GM12878 (cell line): ENCODE data around the gene FMNL2. TPM values are rescaled to one million over a fixed set of nuclear protein-coding genes. Genes with fewer than 3 reads are reported as not detected.

Source experiments
- ATAC-seq: fragments of 200-7000 bp; cut with Tn5 transposase; 3 replicates; pipeline ENCODE4 v1.9.1; 2020; ENCODE audit warnings: mild to moderate bottlenecking, moderate library complexity
- BruUV-seq: library from RNA; stranded (reverse); fragments of 400-500 nt; replicated peaks from 2 replicates; lab custom pipeline; 2021; lab: Mats Ljungman, UMichigan
- CTCF ChIA-PET: fragments of 300-600 bp; sonication (Branson Sonifier 250); formaldehyde crosslinking; extraction: SDS; loops from one replicate; lab custom pipeline; 2021; ENCODE audit warnings: inconsistent platforms; lab: Yijun Ruan, JAX
- POLR2A ChIA-PET: fragments of 350-600 bp; formaldehyde crosslinking; extraction: SDS; loops from one replicate; lab custom pipeline; 2021; ENCODE audit warnings: inconsistent platforms; lab: Charles Lee
- RAD21 ChIA-PET: fragments of 300-600 bp; sonication (Branson Sonifier 250); formaldehyde crosslinking; loops from one replicate; lab custom pipeline; 2023; ENCODE audit warnings: antibody characterized with exemption; ENCODE audit not compliant: unreplicated experiment; lab: Charles Lee
- SMC1A ChIA-PET: fragments of 300-600 bp; sonication (Branson Sonifier 250); formaldehyde crosslinking; loops from one replicate; lab custom pipeline; 2023; ENCODE audit not compliant: unreplicated experiment, uncharacterized antibody; lab: Charles Lee
- DNase-seq: peaks from one replicate; pipeline ENCODE4 v3.0.0-alpha.2; 2011; ENCODE audit warnings: low read depth, low spot score
- FAIRE-seq: peaks from 3 replicates; lab custom pipeline; 2011; peaks lifted over from hg19 to GRCh38; lab: Jason Lieb, UNC
- H2AFZ ChIP-seq: 2 replicates; pipeline ENCODE4 v1.6.0; 2011; ENCODE audit warnings: low read depth, low read length, control low read depth; ENCODE audit not compliant: control insufficient read depth
- H3K27ac ChIP-seq: 2 replicates; pipeline ENCODE4 v1.5.1; 2011; ENCODE audit warnings: control low read depth; ENCODE audit not compliant: control insufficient read depth, insufficient read depth
- H3K27me3 ChIP-seq, 2 experiments: replicated peaks in 1 of 2; 2 replicates each; pipeline versions ENCODE4 v1.6.0 to v1.6.1; 2011; ENCODE audit warnings: low read length in 1 of 2; ENCODE audit not compliant: control insufficient read depth in 2 of 2, insufficient read depth in 2 of 2
- H3K36me3 ChIP-seq, 2 experiments: 2 replicates each; pipeline ENCODE4 v1.5.1; 2011; ENCODE audit warnings: low read length in 1 of 2; ENCODE audit not compliant: control insufficient read depth in 2 of 2, insufficient read depth in 2 of 2
- H3K4me1 ChIP-seq: 2 replicates; pipeline ENCODE4 v1.6.1; 2011; ENCODE audit warnings: mild to moderate bottlenecking, low read length, moderate library complexity, mixed read lengths; ENCODE audit not compliant: control insufficient read depth, insufficient read depth
- H3K4me2 ChIP-seq: 2 replicates; pipeline ENCODE4 v1.6.0; 2011; ENCODE audit warnings: control low read depth; ENCODE audit not compliant: control insufficient read depth, insufficient read depth
- H3K4me3 ChIP-seq: fragments of 200-600 bp; sonication (generic); 2 replicates; pipeline ENCODE4 v1.5.1; 2016
- H3K79me2 ChIP-seq: 2 replicates; pipeline ENCODE4 v1.6.0; 2011; ENCODE audit warnings: low read length; ENCODE audit not compliant: control insufficient read depth, insufficient read depth
- H3K9ac ChIP-seq: 2 replicates; pipeline ENCODE4 v1.8.0; 2011; ENCODE audit warnings: low read length, control low read depth, mixed read lengths; ENCODE audit not compliant: control insufficient read depth, insufficient read depth
- H3K9me3 ChIP-seq: replicated peaks from 3 replicates; pipeline ENCODE4 v1.5.1; 2011; ENCODE audit warnings: mild to moderate bottlenecking, low read length; ENCODE audit not compliant: control insufficient read depth, insufficient read depth
- H4K20me1 ChIP-seq: 2 replicates; pipeline ENCODE4 v1.6.0; 2011; ENCODE audit not compliant: control insufficient read depth, insufficient read depth
- BCL11A ChIP-seq: IDR thresholded peaks from 2 replicates; pipeline ENCODE4 v1.6.1; 2011; ENCODE audit warnings: low read depth, low read length
- CBFB ChIP-seq: IDR thresholded peaks from 2 replicates; pipeline ENCODE4 v1.6.1; 2016; ENCODE audit warnings: antibody characterized with exemption, low read depth
- ESRRA ChIP-seq: IDR thresholded peaks from 2 replicates; pipeline ENCODE4 v1.6.1; 2012; ENCODE audit warnings: mild to moderate bottlenecking, low read length, improper control_type of control experiment
- GABPA ChIP-seq: IDR thresholded peaks from 2 replicates; pipeline ENCODE4 v1.6.1; 2014; ENCODE audit warnings: antibody characterized with exemption, low read depth, mild to moderate bottlenecking, inconsistent platforms
- MXI1 ChIP-seq: fragments of 150-350 bp; IDR thresholded peaks from 2 replicates; pipeline ENCODE4 v1.6.1; 2011; ENCODE audit warnings: low read depth, mild to moderate bottlenecking, inconsistent platforms, low read length, improper control_type of control experiment
- NFYA ChIP-seq: IDR thresholded peaks from 2 replicates; pipeline ENCODE4 v1.6.1; 2011; ENCODE audit warnings: low read depth, mild to moderate bottlenecking, low read length, improper control_type of control experiment, borderline replicate concordance
- SMAD1 ChIP-seq: fragments of 450-650 bp; IDR thresholded peaks from 2 replicates; pipeline ENCODE4 v1.6.1; 2018; ENCODE audit warnings: mild to moderate bottlenecking, low read depth; ENCODE audit not compliant: partially characterized antibody
- SREBF2 ChIP-seq: IDR thresholded peaks from 2 replicates; pipeline ENCODE4 v1.6.1; 2012; ENCODE audit warnings: mild to moderate bottlenecking, low read length
- WRNIP1 ChIP-seq: IDR thresholded peaks from 2 replicates; pipeline ENCODE4 v1.6.1; 2011; ENCODE audit warnings: low read depth, low read length, improper control_type of control experiment, borderline replicate concordance
- ZZZ3 ChIP-seq: IDR thresholded peaks from 2 replicates; pipeline ENCODE4 v1.6.1; 2011; ENCODE audit warnings: low read depth; ENCODE audit not compliant: control insufficient read depth, insufficient read length
- WGBS: methylation state at CpG from one replicate; pipeline ENCODE4 v1.1.6; 2016; ENCODE audit warnings: low lambda C conversion rate; ENCODE audit not compliant: insufficient replicate concordance, insufficient coverage; ENCODE audit errors: missing lambda C conversion rate; 5-methylcytosine and 5-hydroxymethylcytosine counted together
- in situ Hi-C: fragments of 300-500 bp; cut with MboI; formaldehyde crosslinking; loops from 9 replicates; pipeline ENCODE4 v1.14.3; 2018; ENCODE audit warnings: mixed read lengths
- intact Hi-C: fragments of 100-400 bp; cut with micrococcal nuclease; formaldehyde crosslinking; loops from one replicate; pipeline ENCODE4 v1.14.2; 2022; ENCODE audit not compliant: unreplicated experiment
- polyA plus RNA-seq, 11 experiments: library from polyadenylated mRNA; depleted of rRNA in 4 of 11; unstranded in 6 of 11; stranded (reverse) in 5 of 11; fragments of >200 nt; fragmentation: Nextera tagmentation in 4 of 11; fragmentation: Illumina TruSeq in 1 of 11; extraction: Ambion mirVana in 4 of 11; extraction: Trizol in 1 of 11; gene quantifications; 1 replicate in 1 of 11; 2 replicates in 10 of 11; pipeline versions ENCODE4 v1.2.1 to v1.2.3, GENCODE V29; 2011 to 2016; ENCODE audit warnings: inconsistent platforms in 2 of 11, missing spikeins in 2 of 11, low read depth in 1 of 11
- total RNA-seq, 4 experiments: library from RNA; depleted of rRNA in 3 of 4; stranded (reverse); fragments of >200 nt in 3 of 4; fragmentation: Illumina TruSeq in 1 of 4; extraction: Trizol in 1 of 4; gene quantifications; 2 replicates each; pipeline versions ENCODE4 v1.2.1 to v1.2.3, GENCODE V29; 2013 to 2021
- TF ChIP-seq, protein P1 (sequence below): IDR thresholded peaks from 2 replicates; pipeline ENCODE4 v1.6.1; 2012; ENCODE audit warnings: low read depth, low read length, improper control_type of control experiment
- TF ChIP-seq, protein P2 (sequence below): fragments of 450-650 bp; IDR thresholded peaks from 2 replicates; pipeline ENCODE4 v1.6.1; 2018; ENCODE audit warnings: mild to moderate bottlenecking, low read depth, moderate library complexity; ENCODE audit not compliant: partially characterized antibody

Gene FMNL2
- total and polyA plus RNA-seq, 10 of the 15 experiments (the other 5 are each of a cell fraction or from before 2014, with no cell fraction given) = 0.13 to 9.9 (median 0.35) TPM

DNA sequence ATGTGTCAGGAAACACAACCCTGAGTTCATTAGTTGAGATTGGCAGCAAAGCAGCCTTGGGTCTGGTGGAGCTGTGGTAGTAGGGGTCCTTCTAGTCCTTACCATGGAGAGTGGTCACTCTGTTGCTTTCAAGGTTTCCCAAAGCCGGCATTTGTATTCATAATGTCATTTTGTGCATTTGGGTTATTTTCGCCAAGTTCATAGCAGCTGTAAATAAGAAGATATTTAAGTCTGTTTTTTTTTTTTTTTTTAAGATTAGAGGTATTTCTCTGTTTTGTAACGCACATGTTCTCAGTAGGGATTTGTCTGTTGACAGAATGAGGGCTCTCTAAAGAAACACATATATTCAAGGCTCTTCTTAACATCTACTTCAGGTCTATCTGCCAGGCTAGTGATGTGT, 268.2 kb downstream of the FMNL2 start:
- Histone ChIP-seq H3K36me3 (no peaks in the 10 kb centered on the region), H3K79me2 (no peaks in the 10 kb centered on the region), H3K9me3 (no peaks in the 10 kb centered on the region), H4K20me1 (no peaks in the 10 kb centered on the region), H3K27ac (no peak overlapping the region), H3K4me2 (no peak overlapping the region), H3K4me1 (no peaks in the 10 kb centered on the region), H2AFZ (no peak overlapping the region), H3K27me3 (no peaks in the 10 kb centered on the region), H3K4me3 (no peak overlapping the region), H3K9ac (no peak overlapping the region)
- TF ChIP-seq GABPA (no peak), ESRRA (no peak), MXI1 (no peak), SMAD1 (no peak)
- TF ChIP-seq, protein P1, sequence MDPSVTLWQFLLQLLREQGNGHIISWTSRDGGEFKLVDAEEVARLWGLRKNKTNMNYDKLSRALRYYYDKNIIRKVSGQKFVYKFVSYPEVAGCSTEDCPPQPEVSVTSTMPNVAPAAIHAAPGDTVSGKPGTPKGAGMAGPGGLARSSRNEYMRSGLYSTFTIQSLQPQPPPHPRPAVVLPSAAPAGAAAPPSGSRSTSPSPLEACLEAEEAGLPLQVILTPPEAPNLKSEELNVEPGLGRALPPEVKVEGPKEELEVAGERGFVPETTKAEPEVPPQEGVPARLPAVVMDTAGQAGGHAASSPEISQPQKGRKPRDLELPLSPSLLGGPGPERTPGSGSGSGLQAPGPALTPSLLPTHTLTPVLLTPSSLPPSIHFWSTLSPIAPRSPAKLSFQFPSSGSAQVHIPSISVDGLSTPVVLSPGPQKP = no peak
- DNase-seq (no peak), ATAC-seq (no peak), FAIRE-seq (no peak)
- RAD21 ChIA-PET = interaction anchor here (1.0 kb wide), 1 partner anchor 10 kb away, joined by 3 read pairs; no protein-coding TSS in a partner anchor
- CTCF ChIA-PET = interaction anchor here (1.3 kb wide), 1 partner anchor 10 kb away, joined by 3 read pairs; no protein-coding TSS in a partner anchor
- SMC1A ChIA-PET = no interaction called here
- in situ Hi-C loops = no loop called here
- WGBS = 62% methylated on average over 3 of the region's 3 CpGs
- no TSS peak for BruUV-seq
- intact Hi-C loops = no loop called here
- POLR2A ChIA-PET = interaction anchor here (1.0 kb wide), 1 partner anchor 147 kb away, joined by 4 read pairs; no protein-coding TSS in a partner anchor

DNA sequence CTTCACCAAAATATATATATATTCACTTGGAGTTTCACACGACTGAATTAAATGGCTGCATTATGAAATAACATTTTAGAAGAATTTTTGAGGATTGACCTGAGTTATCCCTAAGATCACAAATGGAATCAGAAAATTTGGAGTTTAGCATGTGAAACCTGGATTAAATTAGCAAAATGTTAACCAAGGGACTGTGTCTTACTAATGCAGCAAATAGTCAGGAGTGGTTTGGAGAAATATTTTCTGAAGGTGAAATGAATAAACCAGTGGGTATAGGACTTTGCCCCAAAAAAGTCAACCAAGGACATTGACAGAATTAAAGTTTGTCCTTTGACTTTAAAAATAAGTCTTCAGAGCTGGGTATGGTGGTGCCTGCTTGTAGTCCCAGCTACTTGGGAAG, 271.1 kb downstream of the FMNL2 start:
- Histone ChIP-seq H3K9me3 (no peaks in the 10 kb centered on the region), H2AFZ (no peak overlapping the region), H3K27ac (no peak overlapping the region), H4K20me1 (no peaks in the 10 kb centered on the region), H3K79me2 (no peaks in the 10 kb centered on the region), H3K27me3 (no peaks in the 10 kb centered on the region), H3K4me3 (no peak overlapping the region), H3K4me2 (no peak overlapping the region), H3K9ac (no peak overlapping the region)
- no peak for DNase-seq
- no TSS peak for BruUV-seq
- WGBS = 83% methylated on average over 1 of the region's 1 CpG
- ChIA-PET SMC1A (interaction anchor here (0.6 to 1.2 kb wide), 7 partner anchors 9 to 35 kb away, joined by 3 to 4 read pairs (median 3); no protein-coding TSS in a partner anchor), POLR2A (interaction anchor here (1.0 to 1.4 kb wide), 2 partner anchors 12 to 37 kb away, joined by 3 to 16 read pairs; no protein-coding TSS in a partner anchor)
- ATAC-seq = no peak
- no peak for FAIRE-seq
- TF ChIP-seq BCL11A = no peak
- no peak for TF ChIP-seq NFYA
- no peak for TF ChIP-seq WRNIP1
- TF ChIP-seq, protein P1 = no peak
- TF ChIP-seq ZZZ3 = no peak
- no peak for TF ChIP-seq SREBF2
- no peak for TF ChIP-seq CBFB
- TF ChIP-seq, protein P2, sequence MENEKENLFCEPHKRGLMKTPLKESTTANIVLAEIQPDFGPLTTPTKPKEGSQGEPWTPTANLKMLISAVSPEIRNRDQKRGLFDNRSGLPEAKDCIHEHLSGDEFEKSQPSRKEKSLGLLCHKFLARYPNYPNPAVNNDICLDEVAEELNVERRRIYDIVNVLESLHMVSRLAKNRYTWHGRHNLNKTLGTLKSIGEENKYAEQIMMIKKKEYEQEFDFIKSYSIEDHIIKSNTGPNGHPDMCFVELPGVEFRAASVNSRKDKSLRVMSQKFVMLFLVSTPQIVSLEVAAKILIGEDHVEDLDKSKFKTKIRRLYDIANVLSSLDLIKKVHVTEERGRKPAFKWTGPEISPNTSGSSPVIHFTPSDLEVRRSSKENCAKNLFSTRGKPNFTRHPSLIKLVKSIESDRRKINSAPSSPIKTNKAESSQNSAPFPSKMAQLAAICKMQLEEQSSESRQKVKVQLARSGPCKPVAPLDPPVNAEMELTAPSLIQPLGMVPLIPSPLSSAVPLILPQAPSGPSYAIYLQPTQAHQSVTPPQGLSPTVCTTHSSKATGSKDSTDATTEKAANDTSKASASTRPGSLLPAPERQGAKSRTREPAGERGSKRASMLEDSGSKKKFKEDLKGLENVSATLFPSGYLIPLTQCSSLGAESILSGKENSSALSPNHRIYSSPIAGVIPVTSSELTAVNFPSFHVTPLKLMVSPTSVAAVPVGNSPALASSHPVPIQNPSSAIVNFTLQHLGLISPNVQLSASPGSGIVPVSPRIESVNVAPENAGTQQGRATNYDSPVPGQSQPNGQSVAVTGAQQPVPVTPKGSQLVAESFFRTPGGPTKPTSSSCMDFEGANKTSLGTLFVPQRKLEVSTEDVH = no peak
- TF ChIP-seq, all 136 proteins: peak for 0
- Histone ChIP-seq H3K4me1 (no peaks in the 10 kb centered on the region), H3K36me3 (no peaks in the 10 kb centered on the region)
- ChIA-PET CTCF (interaction anchor here (0.9 to 1.3 kb wide), 6 partner anchors 13 to 270 kb away, joined by 3 to 7 read pairs (median 4); no protein-coding TSS in a partner anchor), RAD21 (interaction anchor here (0.7 to 1.2 kb wide), 4 partner anchors 61 to 713 kb away, joined by 3 to 5 read pairs (median 4); no protein-coding TSS in a partner anchor)
- intact Hi-C loops = no loop called here
- in situ Hi-C loops = no loop called here
